ENCODE measurements around the gene ARHGAP25.

DNA sequence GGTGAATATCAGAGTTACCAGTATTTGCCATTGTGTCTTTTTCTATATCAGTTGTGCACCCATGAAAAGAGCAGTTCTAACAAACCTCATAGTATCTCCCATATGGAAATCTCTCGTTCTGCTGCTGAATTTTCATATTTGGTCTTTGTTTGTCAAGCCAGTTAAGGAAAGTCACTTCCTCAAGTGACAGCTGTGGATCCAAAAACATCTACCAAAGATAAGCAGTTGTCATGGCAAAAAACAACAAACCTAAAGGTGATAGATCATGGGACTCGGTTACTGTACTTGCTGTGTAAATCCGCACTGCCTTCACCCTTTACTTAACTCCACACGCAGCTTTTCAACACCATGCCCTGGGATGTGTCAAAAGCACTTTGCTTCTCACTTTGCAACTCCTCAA, 119.3 kb downstream of the ARHGAP25 start:
- TF ChIP-seq CTCF (IDR thresholded peaks at IDR 0.05) (no peak), EZH2 (IDR thresholded peaks at IDR 0.05) (no peak), EZH2phosphoT487 (IDR thresholded peaks at IDR 0.05) (no peak)
